ENCODE data around the gene AFF3.
"Not testable (repeated sequence)": the region's sequence is repeated elsewhere in the genome, so short reads cannot be mapped to it uniquely, and the experiment has no call there.

DNA sequence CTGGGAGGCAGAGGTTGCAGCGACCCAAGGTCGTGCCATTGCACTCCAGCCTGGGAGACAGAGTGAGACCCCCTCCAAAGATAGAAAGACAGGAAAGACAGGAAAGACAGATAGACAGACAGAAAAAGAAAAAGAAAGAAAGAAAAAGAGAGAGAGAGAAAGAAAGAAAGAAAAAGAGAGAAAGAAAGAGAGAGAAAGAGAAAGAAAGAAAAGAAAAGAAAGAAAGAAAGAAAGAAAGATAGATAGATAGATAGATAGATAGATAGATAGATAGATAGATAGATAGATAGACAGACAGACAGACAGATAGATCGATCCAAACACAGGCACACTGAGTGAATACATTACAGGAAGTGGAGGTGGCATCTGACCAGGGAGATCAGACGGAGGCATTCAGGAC lies 195.0 kb downstream of the AFF3 start:
- TF ChIP-seq, protein P1, sequence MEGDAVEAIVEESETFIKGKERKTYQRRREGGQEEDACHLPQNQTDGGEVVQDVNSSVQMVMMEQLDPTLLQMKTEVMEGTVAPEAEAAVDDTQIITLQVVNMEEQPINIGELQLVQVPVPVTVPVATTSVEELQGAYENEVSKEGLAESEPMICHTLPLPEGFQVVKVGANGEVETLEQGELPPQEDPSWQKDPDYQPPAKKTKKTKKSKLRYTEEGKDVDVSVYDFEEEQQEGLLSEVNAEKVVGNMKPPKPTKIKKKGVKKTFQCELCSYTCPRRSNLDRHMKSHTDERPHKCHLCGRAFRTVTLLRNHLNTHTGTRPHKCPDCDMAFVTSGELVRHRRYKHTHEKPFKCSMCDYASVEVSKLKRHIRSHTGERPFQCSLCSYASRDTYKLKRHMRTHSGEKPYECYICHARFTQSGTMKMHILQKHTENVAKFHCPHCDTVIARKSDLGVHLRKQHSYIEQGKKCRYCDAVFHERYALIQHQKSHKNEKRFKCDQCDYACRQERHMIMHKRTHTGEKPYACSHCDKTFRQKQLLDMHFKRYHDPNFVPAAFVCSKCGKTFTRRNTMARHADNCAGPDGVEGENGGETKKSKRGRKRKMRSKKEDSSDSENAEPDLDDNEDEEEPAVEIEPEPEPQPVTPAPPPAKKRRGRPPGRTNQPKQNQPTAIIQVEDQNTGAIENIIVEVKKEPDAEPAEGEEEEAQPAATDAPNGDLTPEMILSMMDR (IDR thresholded peaks at IDR 0.05): not testable (repeated sequence)
- not testable (repeated sequence) for TF ChIP-seq EP300 (IDR thresholded peaks at IDR 0.05)

Measured in stomach (tissue), 4 donors.